Astrocyte (in vitro differentiated cells and primary cell): ENCODE measurements around the gene CATSPERZ. TPM values are rescaled to one million over a fixed set of nuclear protein-coding genes. Genes with fewer than 3 reads are reported as not detected.

Source experiments
- DNase-seq: peaks from one replicate; pipeline ENCODE4 v3.0.0-alpha.2; 2010; ENCODE audit warnings: low read depth
- FAIRE-seq: peaks from 2 replicates; lab custom pipeline; 2011; peaks lifted over from hg19 to GRCh38; lab: Jason Lieb, UNC
- H2AFZ ChIP-seq: 2 replicates; pipeline ENCODE4 v1.6.0; 2012; ENCODE audit warnings: low read depth, low read length, inconsistent platforms
- H3K27ac ChIP-seq: 2 replicates; pipeline ENCODE4 v1.5.1; 2011; ENCODE audit warnings: low read depth, low read length, inconsistent platforms
- H3K27me3 ChIP-seq: 2 replicates; pipeline ENCODE4 v1.6.0; 2011; ENCODE audit warnings: low read length, inconsistent platforms; ENCODE audit not compliant: insufficient read depth
- H3K36me3 ChIP-seq: 2 replicates; pipeline ENCODE4 v1.5.1; 2011; ENCODE audit warnings: low read length, inconsistent platforms; ENCODE audit not compliant: insufficient read depth
- H3K4me1 ChIP-seq: 2 replicates; pipeline ENCODE4 v1.5.1; 2011; ENCODE audit warnings: low read length, inconsistent platforms; ENCODE audit not compliant: insufficient read depth
- H3K4me2 ChIP-seq: 2 replicates; pipeline ENCODE4 v1.6.0; 2012; ENCODE audit warnings: low read length, inconsistent platforms
- H3K4me3 ChIP-seq: 2 replicates; pipeline ENCODE4 v1.5.1; 2011; ENCODE audit warnings: low read depth, mild to moderate bottlenecking, low read length, inconsistent platforms; ENCODE audit not compliant: insufficient read depth
- H3K79me2 ChIP-seq: 2 replicates; pipeline ENCODE4 v1.6.0; 2012; ENCODE audit warnings: mild to moderate bottlenecking, low read length, inconsistent platforms; ENCODE audit not compliant: insufficient read depth
- H3K9ac ChIP-seq: 2 replicates; pipeline ENCODE4 v1.6.0; 2012; ENCODE audit warnings: mild to moderate bottlenecking, low read length, inconsistent platforms
- H3K9me3 ChIP-seq: 2 replicates; pipeline ENCODE4 v1.5.1; 2012; ENCODE audit warnings: low read depth, mild to moderate bottlenecking, low read length, inconsistent platforms; ENCODE audit not compliant: insufficient read depth
- H4K20me1 ChIP-seq: 2 replicates; pipeline ENCODE4 v1.6.0; 2012; ENCODE audit warnings: low read length, inconsistent platforms; ENCODE audit not compliant: insufficient read depth
- H3K27ac Mint-ChIP-seq: one replicate; pipeline ENCODE4 v1.8.0; 2021; ENCODE audit warnings: mild to moderate bottlenecking, mixed read lengths; ENCODE audit not compliant: unreplicated experiment
- H3K27me3 Mint-ChIP-seq: one replicate; pipeline ENCODE4 v1.8.0; 2021; ENCODE audit warnings: low read depth, mixed read lengths; ENCODE audit not compliant: unreplicated experiment
- H3K36me3 Mint-ChIP-seq: one replicate; pipeline ENCODE4 v1.8.0; 2021; ENCODE audit warnings: low read depth, mixed read lengths; ENCODE audit not compliant: unreplicated experiment
- H3K4me1 Mint-ChIP-seq: one replicate; pipeline ENCODE4 v1.8.0; 2021; ENCODE audit warnings: low read depth, mixed read lengths; ENCODE audit not compliant: unreplicated experiment
- H3K4me3 Mint-ChIP-seq: one replicate; pipeline ENCODE4 v1.8.0; 2021; ENCODE audit warnings: mild to moderate bottlenecking, moderate library complexity, mixed read lengths; ENCODE audit not compliant: unreplicated experiment
- H3K9me3 Mint-ChIP-seq: one replicate; pipeline ENCODE4 v1.8.0; 2021; ENCODE audit warnings: mild to moderate bottlenecking, mixed read lengths; ENCODE audit not compliant: unreplicated experiment
- CTCF ChIP-seq: IDR thresholded peaks from 2 replicates; pipeline ENCODE4 v1.5.1; 2011; ENCODE audit warnings: low read depth, mild to moderate bottlenecking, inconsistent platforms, low read length, moderate library complexity; ENCODE audit not compliant: insufficient read depth
- EZH2 ChIP-seq: IDR thresholded peaks from 2 replicates; pipeline ENCODE4 v1.6.1; 2012; ENCODE audit warnings: mild to moderate bottlenecking, low read length, inconsistent platforms; ENCODE audit not compliant: insufficient read depth
- total RNA-seq: library from RNA; stranded (reverse); gene quantifications from 2 replicates; pipeline ENCODE4 v1.2.1, GENCODE V29; 2021

Gene CATSPERZ
- total RNA-seq, 1 donor from 2014 or later: not detected

- H3K4me2 ChIP-seq: no peak overlapping the region
- H4K20me1 ChIP-seq: no peaks in the 10 kb centered on the region
- H3K4me3 ChIP-seq: no peak overlapping the region
- no peak overlapping the region for H3K9ac ChIP-seq
- TF ChIP-seq EZH2: no peak
- no peak for TF ChIP-seq CTCF
- FAIRE-seq: no peak
- H2AFZ ChIP-seq: no peak overlapping the region
- H3K27me3 ChIP-seq: no peaks in the 10 kb centered on the region
- H3K36me3 ChIP-seq: no peaks in the 10 kb centered on the region
- no peaks in the 10 kb centered on the region for H3K9me3 ChIP-seq
- H3K27ac ChIP-seq: no peak overlapping the region
- Mint-ChIP-seq H3K36me3 (no peaks in the 10 kb centered on the region), H3K4me1 (no peaks in the 10 kb centered on the region), H3K27me3 (peaks cover 11% of the 10 kb centered on the region), H3K9me3 (no peaks in the 10 kb centered on the region), H3K27ac (no peak overlapping the region), H3K4me3 (no peak overlapping the region)
- DNase-seq: no peak
- no peaks in the 10 kb centered on the region for H3K79me2 ChIP-seq
- H3K4me1 ChIP-seq: peaks cover 9% of the 10 kb centered on the region
These were observed 51.0 kb downstream of the CATSPERZ start for GRCh38 chr11:64351136-64351631.

GRCh38 chr11:64352099-64352994 lies 52.2 kb downstream of the CATSPERZ start:
- no peak for DNase-seq
- no peaks in the 10 kb centered on the region for H3K9me3 Mint-ChIP-seq
- H3K27ac Mint-ChIP-seq: no peak overlapping the region
- Histone ChIP-seq H3K27ac (no peak overlapping the region), H3K27me3 (no peaks in the 10 kb centered on the region), H3K9me3 (no peaks in the 10 kb centered on the region), H3K79me2 (no peaks in the 10 kb centered on the region), H2AFZ (no peak overlapping the region), H3K4me3 (no peak overlapping the region), H3K36me3 (no peaks in the 10 kb centered on the region), H4K20me1 (no peaks in the 10 kb centered on the region), H3K4me1 (peaks cover 9% of the 10 kb centered on the region), H3K9ac (no peak overlapping the region), H3K4me2 (no peak overlapping the region)
- peaks cover 7% of the 10 kb centered on the region for H3K27me3 Mint-ChIP-seq
- H3K4me1 Mint-ChIP-seq: peaks cover 5% of the 10 kb centered on the region
- H3K4me3 Mint-ChIP-seq: no peak overlapping the region
- no peak for FAIRE-seq
- H3K36me3 Mint-ChIP-seq: no peaks in the 10 kb centered on the region
- TF ChIP-seq EZH2: no peak
- no peak for TF ChIP-seq CTCF
